Ishikawa (cell line): ENCODE data around the gene ALDH16A1.
A peak's percentile ranks its signal among the peaks of the same experiment; 100 is the strongest.

Source experiments
- CEBPB ChIP-seq: IDR thresholded peaks from 2 replicates; pipeline ENCODE4 v1.6.1; 2012
- CREB1 ChIP-seq: IDR thresholded peaks from 2 replicates; pipeline ENCODE4 v1.6.1; 2012; ENCODE audit warnings: low read depth
- EGR1 ChIP-seq: IDR thresholded peaks from 2 replicates; pipeline ENCODE4 v1.6.1; 2012
- EP300 ChIP-seq: IDR thresholded peaks from 2 replicates; pipeline ENCODE4 v1.6.1; 2012; ENCODE audit warnings: borderline replicate concordance
- FOXM1 ChIP-seq: IDR thresholded peaks from 2 replicates; pipeline ENCODE4 v1.6.1; 2012; ENCODE audit warnings: low read depth, borderline replicate concordance
- NFIC ChIP-seq: IDR thresholded peaks from 2 replicates; pipeline ENCODE4 v1.6.1; 2012
- RAD21 ChIP-seq: IDR thresholded peaks from 2 replicates; pipeline ENCODE4 v1.6.1; 2012; ENCODE audit warnings: low read depth
- TAF1 ChIP-seq: IDR thresholded peaks from 2 replicates; pipeline ENCODE4 v1.6.1; 2012; ENCODE audit warnings: low read depth, mild to moderate bottlenecking
- TCF12 ChIP-seq: IDR thresholded peaks from 2 replicates; pipeline ENCODE4 v1.6.1; 2012; ENCODE audit warnings: low read depth
- TEAD4 ChIP-seq: IDR thresholded peaks from 2 replicates; pipeline ENCODE4 v1.6.1; 2012
- YY1 ChIP-seq: IDR thresholded peaks from 2 replicates; pipeline ENCODE4 v1.6.1; 2012; ENCODE audit warnings: low read depth
- ZBTB7A ChIP-seq: IDR thresholded peaks from 2 replicates; pipeline ENCODE4 v1.6.1; 2012; ENCODE audit warnings: low read depth
- TF ChIP-seq, protein P1 (sequence below): IDR thresholded peaks from 2 replicates; pipeline ENCODE4 v1.6.1; 2012; ENCODE audit warnings: low read depth, mild to moderate bottlenecking
- TF ChIP-seq, protein P2 (sequence below): IDR thresholded peaks from 2 replicates; pipeline ENCODE4 v1.6.1; 2012
- TF ChIP-seq, protein P3 (sequence below): IDR thresholded peaks from 2 replicates; pipeline ENCODE4 v1.6.1; 2012

Gene ALDH16A1

DNA sequence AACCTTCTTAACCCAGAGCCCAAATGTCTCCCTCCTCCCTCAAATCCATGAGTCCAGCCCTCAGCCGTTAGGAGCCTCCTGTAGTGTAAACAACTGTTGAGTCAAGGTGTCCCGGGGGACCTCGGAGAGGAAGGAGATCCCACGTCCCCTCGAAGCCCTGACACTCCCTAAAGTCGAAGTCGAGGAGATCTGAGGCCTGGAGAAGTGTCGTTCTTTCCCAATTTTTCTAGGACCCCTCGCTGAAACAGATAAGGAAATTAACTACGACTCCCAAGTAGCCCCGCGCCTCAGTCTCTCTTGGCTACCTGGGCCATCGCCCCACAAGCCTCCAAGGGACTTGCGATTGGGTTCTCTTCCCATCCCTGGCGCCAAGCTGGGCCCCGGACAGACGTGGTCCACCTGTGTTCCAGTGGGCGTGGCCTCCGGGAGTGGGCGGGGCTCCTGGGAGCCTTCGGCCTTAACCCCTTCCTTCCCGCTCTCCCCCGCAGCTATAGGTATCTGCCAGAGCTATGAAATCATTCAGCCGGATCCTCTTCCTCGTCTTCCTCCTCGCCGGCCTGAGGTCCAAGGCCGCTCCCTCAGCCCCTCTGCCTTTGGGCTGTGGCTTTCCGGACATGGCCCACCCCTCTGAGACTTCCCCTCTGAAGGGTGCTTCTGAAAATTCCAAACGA is 27.0 kb upstream of the ALDH16A1 start:
- TF ChIP-seq TAF1 (no peak), FOXM1 (no peak), EGR1 (no peak), ZBTB7A (no peak), CEBPB (no peak), NFIC (no peak)
- TF ChIP-seq, protein P1, sequence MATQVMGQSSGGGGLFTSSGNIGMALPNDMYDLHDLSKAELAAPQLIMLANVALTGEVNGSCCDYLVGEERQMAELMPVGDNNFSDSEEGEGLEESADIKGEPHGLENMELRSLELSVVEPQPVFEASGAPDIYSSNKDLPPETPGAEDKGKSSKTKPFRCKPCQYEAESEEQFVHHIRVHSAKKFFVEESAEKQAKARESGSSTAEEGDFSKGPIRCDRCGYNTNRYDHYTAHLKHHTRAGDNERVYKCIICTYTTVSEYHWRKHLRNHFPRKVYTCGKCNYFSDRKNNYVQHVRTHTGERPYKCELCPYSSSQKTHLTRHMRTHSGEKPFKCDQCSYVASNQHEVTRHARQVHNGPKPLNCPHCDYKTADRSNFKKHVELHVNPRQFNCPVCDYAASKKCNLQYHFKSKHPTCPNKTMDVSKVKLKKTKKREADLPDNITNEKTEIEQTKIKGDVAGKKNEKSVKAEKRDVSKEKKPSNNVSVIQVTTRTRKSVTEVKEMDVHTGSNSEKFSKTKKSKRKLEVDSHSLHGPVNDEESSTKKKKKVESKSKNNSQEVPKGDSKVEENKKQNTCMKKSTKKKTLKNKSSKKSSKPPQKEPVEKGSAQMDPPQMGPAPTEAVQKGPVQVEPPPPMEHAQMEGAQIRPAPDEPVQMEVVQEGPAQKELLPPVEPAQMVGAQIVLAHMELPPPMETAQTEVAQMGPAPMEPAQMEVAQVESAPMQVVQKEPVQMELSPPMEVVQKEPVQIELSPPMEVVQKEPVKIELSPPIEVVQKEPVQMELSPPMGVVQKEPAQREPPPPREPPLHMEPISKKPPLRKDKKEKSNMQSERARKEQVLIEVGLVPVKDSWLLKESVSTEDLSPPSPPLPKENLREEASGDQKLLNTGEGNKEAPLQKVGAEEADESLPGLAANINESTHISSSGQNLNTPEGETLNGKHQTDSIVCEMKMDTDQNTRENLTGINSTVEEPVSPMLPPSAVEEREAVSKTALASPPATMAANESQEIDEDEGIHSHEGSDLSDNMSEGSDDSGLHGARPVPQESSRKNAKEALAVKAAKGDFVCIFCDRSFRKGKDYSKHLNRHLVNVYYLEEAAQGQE = no peak
- TF ChIP-seq, protein P2, sequence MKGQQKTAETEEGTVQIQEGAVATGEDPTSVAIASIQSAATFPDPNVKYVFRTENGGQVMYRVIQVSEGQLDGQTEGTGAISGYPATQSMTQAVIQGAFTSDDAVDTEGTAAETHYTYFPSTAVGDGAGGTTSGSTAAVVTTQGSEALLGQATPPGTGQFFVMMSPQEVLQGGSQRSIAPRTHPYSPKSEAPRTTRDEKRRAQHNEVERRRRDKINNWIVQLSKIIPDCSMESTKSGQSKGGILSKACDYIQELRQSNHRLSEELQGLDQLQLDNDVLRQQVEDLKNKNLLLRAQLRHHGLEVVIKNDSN = no peak
- TF ChIP-seq, protein P3, sequence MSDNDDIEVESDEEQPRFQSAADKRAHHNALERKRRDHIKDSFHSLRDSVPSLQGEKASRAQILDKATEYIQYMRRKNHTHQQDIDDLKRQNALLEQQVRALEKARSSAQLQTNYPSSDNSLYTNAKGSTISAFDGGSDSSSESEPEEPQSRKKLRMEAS = 0 out of 2 replicates have a peak, but pooled peaks have one; percentile 24

DNA sequence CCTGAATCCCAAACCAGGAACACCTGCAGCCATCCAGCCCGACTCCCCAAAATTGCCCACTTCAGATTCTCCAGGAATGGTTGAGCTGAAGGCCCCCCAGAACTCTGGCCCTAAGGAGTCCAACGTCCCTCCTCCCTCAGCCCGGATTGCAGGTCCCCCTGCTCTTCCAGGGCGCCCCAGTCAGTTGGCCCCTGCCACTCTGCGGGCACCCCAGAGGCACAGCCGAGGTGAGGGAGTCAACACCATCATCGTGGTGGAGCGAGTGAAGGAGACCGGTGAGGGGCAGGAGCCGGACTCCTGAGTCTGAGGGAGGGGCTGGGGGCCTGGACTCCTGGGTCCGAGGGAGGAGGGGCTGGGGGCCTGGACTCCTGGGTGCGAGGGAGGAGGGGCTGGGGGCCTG is 25.7 kb upstream of the ALDH16A1 start:
- TF ChIP-seq, protein P1 = no peak
- TF ChIP-seq TAF1 = no peak
- no peak for TF ChIP-seq ZBTB7A
- no peak for TF ChIP-seq YY1
- TF ChIP-seq, protein P2 = no peak
- TF ChIP-seq CEBPB = no peak
- TF ChIP-seq EP300 = no peak
- TF ChIP-seq EGR1 = no peak
- no peak for TF ChIP-seq TCF12
- TF ChIP-seq TEAD4 = no peak
- TF ChIP-seq, protein P3 = no peak
- no peak for TF ChIP-seq NFIC
- TF ChIP-seq RAD21 = no peak
- no peak for TF ChIP-seq CREB1
- TF ChIP-seq FOXM1 = no peak

- TF ChIP-seq TEAD4 (no peak), ZBTB7A (no peak), NFIC (no peak), CREB1 (no peak), FOXM1 (no peak), TAF1 (no peak), EGR1 (no peak), EP300 (no peak)
- TF ChIP-seq, protein P1 = no peak
- TF ChIP-seq, protein P3 = peak; percentile 68
- TF ChIP-seq, protein P2 = peak; percentile 47
Measured at GRCh38 chr19:49427855-49428546, 25.0 kb upstream of the ALDH16A1 start.
